Measurements from ENCODE around the gene ADGRL3. TPM values are rescaled to one million over a fixed set of nuclear protein-coding genes. Genes with fewer than 3 reads are reported as not detected.

Gene ADGRL3
- total RNA-seq, 1 donor from 2014 or later = 93.6 TPM

- H3K27ac ChIP-seq = no peak overlapping the region
- Mint-ChIP-seq H3K4me3 (peak overlapping the region; percentile 99), H3K4me1 (peaks cover 39% of the 10 kb centered on the region), H3K27me3 (ENCODE audit: insufficient read depth, low read depth) (peaks cover 2% of the 10 kb centered on the region), H3K36me3 (peaks cover 5% of the 10 kb centered on the region), H3K27ac (peak overlapping the region; percentile 99), H3K9me3 (peaks cover 2% of the 10 kb centered on the region)
- peaks cover 21% of the 10 kb centered on the region for H3K27me3 ChIP-seq
- peaks cover 22% of the 10 kb centered on the region for H3K4me1 ChIP-seq
- H3K79me2 ChIP-seq (ENCODE audit: low read depth) = peaks cover 67% of the 10 kb centered on the region
- peaks cover 51% of the 10 kb centered on the region for H4K20me1 ChIP-seq (ENCODE audit: low read depth)
- H3K36me3 ChIP-seq = no peaks in the 10 kb centered on the region
- H3F3A ChIP-seq (ENCODE audit: low read depth) = peaks cover 19% of the 10 kb centered on the region
- peak overlapping the region; percentile 69 for H3K9ac ChIP-seq
- no peaks in the 10 kb centered on the region for H3K9me3 ChIP-seq (ENCODE audit: low read depth)
- peak overlapping the region; percentile 90 for H3K4me2 ChIP-seq
- TF ChIP-seq, protein P1, sequence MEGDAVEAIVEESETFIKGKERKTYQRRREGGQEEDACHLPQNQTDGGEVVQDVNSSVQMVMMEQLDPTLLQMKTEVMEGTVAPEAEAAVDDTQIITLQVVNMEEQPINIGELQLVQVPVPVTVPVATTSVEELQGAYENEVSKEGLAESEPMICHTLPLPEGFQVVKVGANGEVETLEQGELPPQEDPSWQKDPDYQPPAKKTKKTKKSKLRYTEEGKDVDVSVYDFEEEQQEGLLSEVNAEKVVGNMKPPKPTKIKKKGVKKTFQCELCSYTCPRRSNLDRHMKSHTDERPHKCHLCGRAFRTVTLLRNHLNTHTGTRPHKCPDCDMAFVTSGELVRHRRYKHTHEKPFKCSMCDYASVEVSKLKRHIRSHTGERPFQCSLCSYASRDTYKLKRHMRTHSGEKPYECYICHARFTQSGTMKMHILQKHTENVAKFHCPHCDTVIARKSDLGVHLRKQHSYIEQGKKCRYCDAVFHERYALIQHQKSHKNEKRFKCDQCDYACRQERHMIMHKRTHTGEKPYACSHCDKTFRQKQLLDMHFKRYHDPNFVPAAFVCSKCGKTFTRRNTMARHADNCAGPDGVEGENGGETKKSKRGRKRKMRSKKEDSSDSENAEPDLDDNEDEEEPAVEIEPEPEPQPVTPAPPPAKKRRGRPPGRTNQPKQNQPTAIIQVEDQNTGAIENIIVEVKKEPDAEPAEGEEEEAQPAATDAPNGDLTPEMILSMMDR (IDR thresholded peaks at IDR 0.05) = peak; percentile 16
- TF ChIP-seq EZH2 (IDR thresholded peaks at IDR 0.05) = peak; percentile 19
- TF ChIP-seq EZH2phosphoT487 (IDR thresholded peaks at IDR 0.05) = no peak
- DNase-seq (ENCODE audit: low spot score) = peak; percentile 62
- peak overlapping the region; percentile 86 for H3K4me3 ChIP-seq
- peak overlapping the region; percentile 54 for H2AFZ ChIP-seq (replicated peaks)
Measured at GRCh38 chr4:61201961-61202637, 2.0 kb downstream of the ADGRL3 start.

DNA sequence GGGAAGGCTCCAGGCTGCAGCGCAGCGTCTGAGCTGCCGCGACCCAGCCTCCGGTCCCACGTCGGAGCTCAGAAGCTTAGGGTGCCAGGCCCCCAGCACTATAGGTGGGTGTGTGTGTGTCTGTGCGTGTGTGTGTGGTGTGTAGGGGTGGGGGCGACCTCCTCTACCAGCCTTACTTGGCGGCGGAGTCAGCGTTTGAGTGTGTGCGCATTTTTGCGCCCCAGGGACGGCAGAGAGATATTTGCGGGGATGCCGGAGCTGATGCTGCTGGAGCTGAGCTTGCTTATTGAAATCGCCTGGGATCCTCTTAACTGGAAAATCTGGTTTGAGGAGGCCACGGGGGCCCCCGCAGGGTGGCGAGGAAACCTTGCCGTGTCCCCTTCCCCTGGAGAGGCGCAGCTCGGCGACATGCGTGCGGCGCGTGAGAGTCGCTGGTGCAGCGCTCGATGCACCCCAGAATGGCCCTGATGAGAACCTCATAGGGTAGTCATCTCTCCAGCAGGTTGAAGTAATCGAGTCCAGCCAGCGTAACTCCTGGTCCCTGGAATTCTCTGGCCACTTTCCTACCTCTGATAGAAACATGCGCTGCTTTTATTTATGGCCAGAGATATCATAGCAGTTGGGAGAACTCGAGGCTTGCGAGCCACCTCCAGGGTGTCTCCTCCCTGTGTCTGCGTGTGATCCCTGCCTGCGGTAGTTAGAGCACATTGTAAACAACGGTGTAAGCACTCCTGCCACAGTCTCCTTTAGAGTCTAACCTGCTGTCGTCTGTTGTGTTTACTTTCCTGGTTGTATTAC is 2.7 kb downstream of the ADGRL3 start:
- H3K4me2 ChIP-seq = peak overlapping the region; percentile 90
- peaks cover 22% of the 10 kb centered on the region for H3K4me1 ChIP-seq
- Mint-ChIP-seq H3K27me3 (ENCODE audit: insufficient read depth, low read depth) (peaks cover 2% of the 10 kb centered on the region), H3K9me3 (peaks cover 2% of the 10 kb centered on the region), H3K36me3 (peaks cover 10% of the 10 kb centered on the region), H3K27ac (peak overlapping the region; percentile 99), H3K4me1 (peaks cover 39% of the 10 kb centered on the region), H3K4me3 (peak overlapping the region; percentile 99)
- peak overlapping the region; percentile 86 for H3K4me3 ChIP-seq
- peak overlapping the region; percentile 11 for H2AFZ ChIP-seq (replicated peaks)
- H3K27me3 ChIP-seq = peaks cover 21% of the 10 kb centered on the region
- H3K9me3 ChIP-seq (ENCODE audit: low read depth) = no peaks in the 10 kb centered on the region
- H3K27ac ChIP-seq = no peak overlapping the region
- peaks cover 19% of the 10 kb centered on the region for H3F3A ChIP-seq (ENCODE audit: low read depth)
- H4K20me1 ChIP-seq (ENCODE audit: low read depth) = peaks cover 58% of the 10 kb centered on the region
- H3K79me2 ChIP-seq (ENCODE audit: low read depth) = peaks cover 75% of the 10 kb centered on the region
- H3K36me3 ChIP-seq = no peaks in the 10 kb centered on the region
- peak; percentile 60 for DNase-seq (ENCODE audit: low spot score)
- TF ChIP-seq EZH2phosphoT487 (IDR thresholded peaks at IDR 0.05) = no peak
- TF ChIP-seq, protein P1 (IDR thresholded peaks at IDR 0.05) = no peak
- peak overlapping the region; percentile 69 for H3K9ac ChIP-seq

DNA sequence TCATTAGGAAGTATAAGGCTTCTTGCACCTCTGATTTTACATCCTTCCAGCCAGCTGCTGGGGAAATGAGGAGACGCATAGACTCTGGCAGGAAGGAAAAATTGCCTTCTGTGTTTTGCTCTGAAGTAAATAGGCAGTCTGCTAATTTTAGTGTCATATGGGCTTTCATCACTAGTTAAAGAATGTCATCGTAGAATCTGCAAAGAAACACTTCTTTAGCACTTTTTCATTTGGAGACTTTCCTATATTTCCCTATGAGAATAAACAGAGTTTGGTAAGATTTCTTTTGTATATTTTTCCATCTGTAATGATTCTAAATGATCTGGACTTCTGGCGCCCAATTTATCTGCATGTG is 3.3 kb downstream of the ADGRL3 start:
- Mint-ChIP-seq H3K27me3 (ENCODE audit: insufficient read depth, low read depth) (peaks cover 2% of the 10 kb centered on the region), H3K9me3 (peaks cover 2% of the 10 kb centered on the region), H3K27ac (peak overlapping the region; percentile 99), H3K4me1 (peaks cover 44% of the 10 kb centered on the region), H3K4me3 (peak overlapping the region; percentile 99), H3K36me3 (peaks cover 12% of the 10 kb centered on the region)
- Histone ChIP-seq H3K36me3 (no peaks in the 10 kb centered on the region), H3K4me3 (peak overlapping the region; percentile 86), H4K20me1 (ENCODE audit: low read depth) (peaks cover 64% of the 10 kb centered on the region), H3K27me3 (peaks cover 21% of the 10 kb centered on the region), H3K9ac (no peak overlapping the region), H2AFZ (replicated peaks) (peak overlapping the region; percentile 11), H3K4me2 (peak overlapping the region; percentile 90), H3K9me3 (ENCODE audit: low read depth) (no peaks in the 10 kb centered on the region), H3F3A (ENCODE audit: low read depth) (peaks cover 19% of the 10 kb centered on the region), H3K4me1 (peaks cover 22% of the 10 kb centered on the region), H3K27ac (no peak overlapping the region), H3K79me2 (ENCODE audit: low read depth) (peaks cover 80% of the 10 kb centered on the region)
- TF ChIP-seq, protein P1 (IDR thresholded peaks at IDR 0.05) = no peak
- TF ChIP-seq EZH2phosphoT487 (IDR thresholded peaks at IDR 0.05) (no peak), EZH2 (IDR thresholded peaks at IDR 0.05) (no peak)
- no peak for DNase-seq (ENCODE audit: low spot score)

Measured in neural progenitor cell (in vitro differentiated cells).